Measurements from ENCODE around the gene EME1. TPM values are rescaled to one million over a fixed set of nuclear protein-coding genes. Genes with fewer than 3 reads are reported as not detected.

EME1 gene
- total and polyA plus RNA-seq, 2 of the 8 experiments (the other 6 are each of a cell fraction or from before 2014, with no cell fraction given) = 13.9 to 16.3 TPM

- Histone ChIP-seq H3K23me2 (ENCODE audit: low read depth, low read length) (no peaks in the 10 kb centered on the region), H3K4me2 (ENCODE audit: insufficient read depth in 1 of 2, low read depth in 2 of 2, low read length in 2 of 2) (no peak overlapping the region), H4K5ac (ENCODE audit: insufficient read length, low read depth, low read length) (no peak overlapping the region), H3K18ac (ENCODE audit: extremely low read depth, low read length) (no peak overlapping the region), H2BK20ac (ENCODE audit: low read length) (no peak overlapping the region), H3K23ac (ENCODE audit: insufficient read length) (no peak overlapping the region), H2BK120ac (replicated peaks; ENCODE audit: low read depth, low read length) (no peak overlapping the region), H3K27me3 (replicated peaks in 1 of 4; ENCODE audit: control insufficient read depth in 3 of 4, extremely low read depth in 1 of 4, insufficient read depth in 3 of 4, low read length in 3 of 4) (no peaks in the 10 kb centered on the region; a peak in 2 of 7 replicates), H2BK5ac (ENCODE audit: low read depth, low read length) (no peak overlapping the region), H3K56ac (replicated peaks; ENCODE audit: insufficient read length, low read depth, low read length) (no peak overlapping the region), H3K4me3 (ENCODE audit: extremely low read depth in 1 of 4, insufficient read depth in 2 of 4, low read depth in 3 of 4, low read length in 4 of 4) (no peak overlapping the region), H3K36me3 (ENCODE audit: control insufficient read depth in 2 of 4, insufficient read depth in 4 of 4, low read length in 3 of 4) (no peaks in the 10 kb centered on the region), H3K4me1 (replicated peaks in 1 of 4; ENCODE audit: control insufficient read depth in 3 of 4, insufficient read depth in 4 of 4, low read length in 3 of 4) (peaks cover 0 to under 1% (median 0%) of the 10 kb centered on the region in 4 experiments; a peak in 1 of 7 replicates), H3K79me2 (ENCODE audit: control insufficient read depth in 1 of 2, insufficient read depth in 2 of 2, low read length in 2 of 2) (no peaks in the 10 kb centered on the region), H2AFZ (ENCODE audit: low read length) (no peak overlapping the region), H4K91ac (replicated peaks; ENCODE audit: insufficient read length, low read length) (no peak overlapping the region), H3K9me3 (ENCODE audit: insufficient read depth in 2 of 2, low read depth in 1 of 2, low read length in 1 of 2) (no peaks in the 10 kb centered on the region), H4K20me1 (replicated peaks in 1 of 2; ENCODE audit: control insufficient read depth in 1 of 2, insufficient read depth in 2 of 2, low read length in 2 of 2) (no peaks in the 10 kb centered on the region), H2BK12ac (ENCODE audit: low read depth, low read length) (no peak overlapping the region), H4K8ac (ENCODE audit: extremely low read depth, insufficient read depth, low read length) (no peak overlapping the region), H3K27ac (ENCODE audit: low read depth, low read length) (no peak overlapping the region), H2AK5ac (ENCODE audit: low read depth, low read length) (no peak overlapping the region), H3K14ac (ENCODE audit: insufficient read length) (no peak overlapping the region), H2BK15ac (ENCODE audit: low read length) (no peak overlapping the region), H3K9ac (replicated peaks in 1 of 4; ENCODE audit: extremely low read depth in 1 of 4, low read depth in 3 of 4, low read length in 3 of 4) (no peak overlapping the region), H3K4ac (replicated peaks; ENCODE audit: insufficient read length, low read depth, low read length) (no peak overlapping the region), H3K79me1 (ENCODE audit: low read depth, low read length) (no peaks in the 10 kb centered on the region)
- ChIA-PET POLR2A (ENCODE audit: partially characterized antibody) (interaction anchor here (0.6 kb wide), 1 partner anchor 103 kb away, joined by 3 read pairs; no protein-coding TSS in a partner anchor), CTCF (ENCODE audit: partially characterized antibody) (interaction anchor here (5.5 kb wide), 1 partner anchor 11 kb away, joined by 32 read pairs; the partner anchor contains the start of gene LRRC59)
- FAIRE-seq (no peak), DNase-seq (ENCODE audit: low read depth in 1 of 2, low spot score in 2 of 2) (no peak)
- TF ChIP-seq NANOG (IDR thresholded peaks at IDR 0.05; ENCODE audit: insufficient read depth, low read depth, low read length, poor library complexity, severe bottlenecking) (no peak), CBX8 (IDR thresholded peaks at IDR 0.05; ENCODE audit: borderline replicate concordance, low read depth, low read length) (no peak), EZH2 (IDR thresholded peaks at IDR 0.05; ENCODE audit: low read depth, low read length, severe bottlenecking) (no peak), ATF3 (IDR thresholded peaks at IDR 0.05; ENCODE audit: insufficient read depth, low read depth, low read length) (no peak), RBBP5 (IDR thresholded peaks at IDR 0.05; ENCODE audit: borderline replicate concordance, low read depth, low read length) (no peak), KDM4A (IDR thresholded peaks at IDR 0.05; ENCODE audit: low read depth, low read length, severe bottlenecking) (no peak), CREB1 (IDR thresholded peaks at IDR 0.05) (no peak), FOSL1 (IDR thresholded peaks at IDR 0.05; ENCODE audit: insufficient read depth, low read depth, low read length) (no peak), SIRT6 (IDR thresholded peaks at IDR 0.05; ENCODE audit: low read length) (no peak)
- WGBS, 2 experiments (ENCODE audit: extremely low coverage in 1 of 2, insufficient coverage in 1 of 2, insufficient read length in 1 of 2, insufficient replicate concordance in 2 of 2, low coverage in 1 of 2, low lambda C conversion rate in 2 of 2, missing lambda C conversion rate in 1 of 2) = 67% methylated on average over 4 of the region's 4 CpGs; no CpG with 5 or more reads in 1 of the 2 experiments
Observed at GRCh38 chr17:50407921-50408320, 34.9 kb downstream of the EME1 start.

Measured in H1 (cell line).